K562 (cell line): ENCODE measurements around the gene LBR. TPM values are rescaled to one million over a fixed set of nuclear protein-coding genes. Genes with fewer than 3 reads are reported as not detected.

Source experiments
- BACH1 ChIP-seq: fragments of 200-800 bp; sonication (Bioruptor generic); IDR thresholded peaks from 2 replicates; pipeline ENCODE4 v1.6.1; 2016; ENCODE audit warnings: missing genetic modification characterization, missing compliant biosample characterization
- BRCA1 ChIP-seq, 2 experiments: fragments of 450-650 bp in 1 of 2; sonication (generic) in 1 of 2; formaldehyde crosslinking in 1 of 2; IDR thresholded peaks; 2 replicates each; pipeline versions ENCODE4 v1.5.0 to v1.6.1; 2017 to 2020; ENCODE audit warnings: mild to moderate bottlenecking in 1 of 2, missing genetic modification reagents in 1 of 2
- CBFA2T3 ChIP-seq: fragments of 450-650 bp; IDR thresholded peaks from 2 replicates; pipeline ENCODE4 v1.6.1; 2017
- DEAF1 ChIP-seq: fragments of 450-650 bp; formaldehyde crosslinking; IDR thresholded peaks from 2 replicates; pipeline ENCODE4 v1.4.0; 2020; ENCODE audit warnings: mild to moderate bottlenecking, moderate library complexity
- E2F3 ChIP-seq: fragments of 250-450 bp; sonication (Bioruptor Pico); IDR thresholded peaks from 2 replicates; pipeline ENCODE4 v1.4.0; 2020; ENCODE audit warnings: mild to moderate bottlenecking
- HMGN3 ChIP-seq: IDR thresholded peaks from 2 replicates; pipeline ENCODE4 v1.6.1; 2011; ENCODE audit warnings: borderline replicate concordance, low read depth, mild to moderate bottlenecking, mixed read lengths, low read length; ENCODE audit not compliant: insufficient read length; ENCODE audit errors: extremely low read depth
- HMGXB4 ChIP-seq: sonication (generic); formaldehyde crosslinking; IDR thresholded peaks from 2 replicates; pipeline ENCODE4 v1.8.1; 2023; ENCODE audit warnings: mild to moderate bottlenecking, missing genetic modification reagents
- KDM1A ChIP-seq, 2 experiments: fragments of 450-650 bp; IDR thresholded peaks; 2 replicates each; pipeline ENCODE4 v1.6.1; 2016; ENCODE audit warnings: mild to moderate bottlenecking in 2 of 2
- KDM2B ChIP-seq: fragments of 250-450 bp; sonication (Bioruptor Pico); IDR thresholded peaks from 2 replicates; pipeline ENCODE4 v1.8.0; 2021; ENCODE audit warnings: mild to moderate bottlenecking, moderate library complexity
- KDM4B ChIP-seq, 2 experiments: fragments of 450-650 bp in 1 of 2; sonication (generic) in 1 of 2; IDR thresholded peaks; 2 replicates each; pipeline ENCODE4 v1.6.1; 2016 to 2017; ENCODE audit warnings: borderline replicate concordance in 2 of 2, antibody characterized with exemption in 1 of 2, low read depth in 1 of 2, mild to moderate bottlenecking in 1 of 2
- MECOM ChIP-seq: fragments of 250-450 bp; sonication (Bioruptor Pico); IDR thresholded peaks from 2 replicates; pipeline ENCODE4 v1.8.0; 2022; ENCODE audit warnings: inconsistent platforms
- MNT ChIP-seq, 2 experiments: fragments of 450-650 bp; conservative IDR thresholded peaks; 2 replicates each; pipeline ENCODE4 v1.6.1; 2017; ENCODE audit warnings: mild to moderate bottlenecking in 2 of 2, moderate library complexity in 2 of 2
- MTA3 ChIP-seq: fragments of 450-650 bp; formaldehyde crosslinking; IDR thresholded peaks from 2 replicates; pipeline ENCODE4 v1.6.1; 2017; ENCODE audit warnings: mild to moderate bottlenecking, borderline replicate concordance
- PHTF2 ChIP-seq: fragments of 250-450 bp; sonication (Bioruptor Pico); IDR thresholded peaks from 2 replicates; pipeline ENCODE4 v1.5.0; 2021; ENCODE audit warnings: mild to moderate bottlenecking
- PPARD ChIP-seq: fragments of 250-450 bp; sonication (Bioruptor Pico); IDR thresholded peaks from 2 replicates; pipeline ENCODE4 v1.8.0; 2022; ENCODE audit warnings: inconsistent platforms, mild to moderate bottlenecking, moderate library complexity
- SNIP1 ChIP-seq: fragments of 450-650 bp; IDR thresholded peaks from 2 replicates; pipeline ENCODE4 v1.7.1; 2017; ENCODE audit warnings: low read depth, mild to moderate bottlenecking
- SP1 ChIP-seq: sonication (generic); formaldehyde crosslinking; IDR thresholded peaks from 2 replicates; pipeline ENCODE4 v1.8.1; 2022; ENCODE audit warnings: mild to moderate bottlenecking, missing genetic modification reagents
- TBP ChIP-seq: optimal IDR thresholded peaks from 2 replicates; pipeline ENCODE3; 2011; ENCODE audit warnings: low read depth, low read length, improper control_type of control experiment
- TRIM24 ChIP-seq, 2 experiments: fragments of 450-650 bp; IDR thresholded peaks; 2 replicates each; pipeline ENCODE4 v1.6.1; 2016
- ZNF444 ChIP-seq: fragments of 250-450 bp; sonication (Bioruptor Pico); IDR thresholded peaks from 2 replicates; pipeline ENCODE4 v1.4.0; 2020; ENCODE audit warnings: mild to moderate bottlenecking, moderate library complexity
- ZNF75A ChIP-seq: fragments of 450-650 bp; formaldehyde crosslinking; IDR thresholded peaks from 2 replicates; pipeline ENCODE4 v1.4.0; 2020; ENCODE audit warnings: mild to moderate bottlenecking
- polyA plus RNA-seq, 8 experiments: library from polyadenylated mRNA; depleted of rRNA in 4 of 8; stranded (reverse) in 5 of 8; unstranded in 3 of 8; fragments of >200 nt; fragmentation: Nextera tagmentation in 2 of 8; fragmentation: Illumina TruSeq in 1 of 8; extraction: Ambion mirVana in 2 of 8; extraction: Trizol in 1 of 8; gene quantifications; 2 replicates each; pipeline versions ENCODE4 v1.2.1 to v1.2.3, GENCODE V29; 2011 to 2014; ENCODE audit warnings: inconsistent platforms in 1 of 8, missing spikeins in 1 of 8
- total RNA-seq, 7 experiments: library from RNA; depleted of rRNA in 6 of 7; stranded (reverse); fragments of >200 nt in 6 of 7; fragmentation: Illumina TruSeq in 2 of 7; extraction: Trizol in 2 of 7; gene quantifications; 2 replicates each; pipeline versions ENCODE4 v1.2.1 to v1.2.3, GENCODE V29; 2011 to 2021; ENCODE audit warnings: low replicate concordance in 1 of 7
- TF ChIP-seq, protein P1 (sequence below): IDR thresholded peaks from 2 replicates; pipeline ENCODE4 v1.6.1; 2011; ENCODE audit warnings: borderline replicate concordance, low read depth, mild to moderate bottlenecking, moderate library complexity, low read length; ENCODE audit not compliant: insufficient read depth, poor library complexity, severe bottlenecking

The LBR gene
- total and polyA plus RNA-seq, 9 of the 15 experiments (the other 6 are each of a cell fraction or from before 2014, with no cell fraction given), result 102 to 229 (median 197) TPM

DNA sequence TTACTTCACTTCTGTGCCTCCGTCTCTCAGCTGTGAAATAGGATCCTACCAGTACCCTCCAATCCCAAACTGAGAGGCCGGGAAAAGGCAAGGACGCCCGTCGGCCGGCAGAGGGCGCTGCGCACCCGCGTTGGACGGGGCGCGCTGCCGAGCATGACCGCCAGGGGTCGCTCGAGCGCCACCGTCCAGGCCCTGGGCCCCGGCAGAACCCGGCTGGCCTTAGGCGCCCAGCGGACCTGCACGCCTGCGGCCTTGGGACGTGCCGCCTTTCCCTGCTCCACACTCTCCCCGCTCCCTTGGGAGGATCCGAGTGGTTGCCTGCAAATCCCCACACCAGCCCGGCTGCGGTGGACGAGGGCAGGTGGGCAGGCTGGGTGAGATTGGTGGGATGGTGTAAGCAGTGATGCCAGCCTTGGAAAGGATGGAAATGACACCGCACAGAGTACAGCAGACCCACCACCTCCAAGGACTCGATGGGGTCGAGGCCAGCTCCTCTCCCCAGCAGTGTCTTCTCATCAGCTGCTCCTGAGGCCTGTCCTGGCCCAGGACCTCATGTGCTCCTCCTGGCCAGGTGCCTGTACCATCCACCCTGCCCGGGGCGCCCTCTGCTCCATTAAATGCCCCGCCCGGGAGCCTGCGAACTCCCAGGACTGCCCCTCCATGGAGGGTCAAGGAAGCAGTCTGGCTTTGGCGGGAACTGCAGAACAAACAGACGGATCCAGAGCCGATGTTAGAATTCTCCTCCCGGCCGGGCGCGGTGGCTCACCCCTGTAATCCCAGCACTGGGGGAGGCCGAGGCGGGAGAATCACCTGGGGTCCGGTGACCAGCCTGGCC, 47.4 kb upstream of the LBR start (continued):
- TF ChIP-seq DEAF1 (CRISPR knock-in tag) (peak; percentile 100), ZNF444 (CRISPR knock-in tag) (no peak), KDM2B (CRISPR knock-in tag) (no peak), SNIP1 (no peak), TBP (peak; percentile 29), E2F3 (peak; percentile 46; the same call in 1 of the 2 replicates), HMGN3 (peak; percentile 49), HMGXB4 (CRISPR knock-in tag) (peak; percentile 95), CBFA2T3 (no peak), BRCA1 (IDR thresholded peaks at IDR 0.05) (no peak), BRCA1 (CRISPR knock-in tag; IDR thresholded peaks at IDR 0.05) (no peak), MECOM (CRISPR knock-in tag) (no peak), SP1 (peak; percentile 74; the same call in 1 of the 2 replicates), BACH1 (tag) (no peak), TRIM24 (IDR thresholded peaks at IDR 0.05) (no peak), MNT (conservative IDR thresholded peaks at IDR 0.05) (no peak), MTA3 (peak; percentile 80), ZNF75A (CRISPR knock-in tag) (no peak), KDM1A (IDR thresholded peaks at IDR 0.05) (no peak), KDM4B (IDR thresholded peaks at IDR 0.05; ENCODE audit: borderline replicate concordance in 2 of 2, low read depth in 1 of 2) (no peak), PHTF2 (CRISPR knock-in tag) (no peak), PPARD (CRISPR knock-in tag) (no peak)
- TF ChIP-seq, protein P1, sequence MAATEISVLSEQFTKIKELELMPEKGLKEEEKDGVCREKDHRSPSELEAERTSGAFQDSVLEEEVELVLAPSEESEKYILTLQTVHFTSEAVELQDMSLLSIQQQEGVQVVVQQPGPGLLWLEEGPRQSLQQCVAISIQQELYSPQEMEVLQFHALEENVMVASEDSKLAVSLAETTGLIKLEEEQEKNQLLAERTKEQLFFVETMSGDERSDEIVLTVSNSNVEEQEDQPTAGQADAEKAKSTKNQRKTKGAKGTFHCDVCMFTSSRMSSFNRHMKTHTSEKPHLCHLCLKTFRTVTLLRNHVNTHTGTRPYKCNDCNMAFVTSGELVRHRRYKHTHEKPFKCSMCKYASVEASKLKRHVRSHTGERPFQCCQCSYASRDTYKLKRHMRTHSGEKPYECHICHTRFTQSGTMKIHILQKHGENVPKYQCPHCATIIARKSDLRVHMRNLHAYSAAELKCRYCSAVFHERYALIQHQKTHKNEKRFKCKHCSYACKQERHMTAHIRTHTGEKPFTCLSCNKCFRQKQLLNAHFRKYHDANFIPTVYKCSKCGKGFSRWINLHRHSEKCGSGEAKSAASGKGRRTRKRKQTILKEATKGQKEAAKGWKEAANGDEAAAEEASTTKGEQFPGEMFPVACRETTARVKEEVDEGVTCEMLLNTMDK, result peak; percentile 94
